ENCODE data around the gene ANTXR2.

DNA sequence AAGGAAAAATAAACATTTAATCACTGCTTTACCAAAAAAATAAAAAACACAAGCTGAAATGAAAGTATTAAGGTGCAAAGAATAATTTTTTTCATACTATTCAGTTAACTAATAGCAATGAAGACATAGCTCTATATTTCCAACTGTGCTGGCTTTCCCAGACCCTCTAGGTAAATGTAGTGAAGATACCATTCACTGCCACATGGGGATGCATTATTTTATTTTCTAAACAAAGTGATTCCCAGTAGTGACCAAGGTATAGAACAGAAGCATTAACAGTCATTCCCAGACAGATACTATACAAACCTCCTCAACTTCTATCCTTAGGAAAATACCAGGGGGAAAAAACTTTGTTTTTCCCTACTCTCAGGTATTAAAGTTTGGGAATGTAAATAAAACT is 39.4 kb downstream of the ANTXR2 start:
- TF ChIP-seq, protein P1, sequence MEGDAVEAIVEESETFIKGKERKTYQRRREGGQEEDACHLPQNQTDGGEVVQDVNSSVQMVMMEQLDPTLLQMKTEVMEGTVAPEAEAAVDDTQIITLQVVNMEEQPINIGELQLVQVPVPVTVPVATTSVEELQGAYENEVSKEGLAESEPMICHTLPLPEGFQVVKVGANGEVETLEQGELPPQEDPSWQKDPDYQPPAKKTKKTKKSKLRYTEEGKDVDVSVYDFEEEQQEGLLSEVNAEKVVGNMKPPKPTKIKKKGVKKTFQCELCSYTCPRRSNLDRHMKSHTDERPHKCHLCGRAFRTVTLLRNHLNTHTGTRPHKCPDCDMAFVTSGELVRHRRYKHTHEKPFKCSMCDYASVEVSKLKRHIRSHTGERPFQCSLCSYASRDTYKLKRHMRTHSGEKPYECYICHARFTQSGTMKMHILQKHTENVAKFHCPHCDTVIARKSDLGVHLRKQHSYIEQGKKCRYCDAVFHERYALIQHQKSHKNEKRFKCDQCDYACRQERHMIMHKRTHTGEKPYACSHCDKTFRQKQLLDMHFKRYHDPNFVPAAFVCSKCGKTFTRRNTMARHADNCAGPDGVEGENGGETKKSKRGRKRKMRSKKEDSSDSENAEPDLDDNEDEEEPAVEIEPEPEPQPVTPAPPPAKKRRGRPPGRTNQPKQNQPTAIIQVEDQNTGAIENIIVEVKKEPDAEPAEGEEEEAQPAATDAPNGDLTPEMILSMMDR (IDR thresholded peaks at IDR 0.05; ENCODE audit: low read length) = no peak
- TF ChIP-seq EZH2 (optimal IDR thresholded peaks at IDR 0.05; ENCODE audit: low read depth, low read length) = no peak
- no peak for TF ChIP-seq EZH2phosphoT487 (IDR thresholded peaks at IDR 0.05; ENCODE audit: low read length)

Measured in MM.1S (cell line).